Activated T-cell treated with anti-CD3 and anti-CD28 coated beads for 1 hour (primary cell): Measurements from ENCODE around the gene CDH4.

Source experiments
- DNase-seq: peaks from one replicate; pipeline ENCODE4 v3.0.0-alpha.2; 2020; ENCODE audit warnings: low read depth

CDH4 gene

DNA sequence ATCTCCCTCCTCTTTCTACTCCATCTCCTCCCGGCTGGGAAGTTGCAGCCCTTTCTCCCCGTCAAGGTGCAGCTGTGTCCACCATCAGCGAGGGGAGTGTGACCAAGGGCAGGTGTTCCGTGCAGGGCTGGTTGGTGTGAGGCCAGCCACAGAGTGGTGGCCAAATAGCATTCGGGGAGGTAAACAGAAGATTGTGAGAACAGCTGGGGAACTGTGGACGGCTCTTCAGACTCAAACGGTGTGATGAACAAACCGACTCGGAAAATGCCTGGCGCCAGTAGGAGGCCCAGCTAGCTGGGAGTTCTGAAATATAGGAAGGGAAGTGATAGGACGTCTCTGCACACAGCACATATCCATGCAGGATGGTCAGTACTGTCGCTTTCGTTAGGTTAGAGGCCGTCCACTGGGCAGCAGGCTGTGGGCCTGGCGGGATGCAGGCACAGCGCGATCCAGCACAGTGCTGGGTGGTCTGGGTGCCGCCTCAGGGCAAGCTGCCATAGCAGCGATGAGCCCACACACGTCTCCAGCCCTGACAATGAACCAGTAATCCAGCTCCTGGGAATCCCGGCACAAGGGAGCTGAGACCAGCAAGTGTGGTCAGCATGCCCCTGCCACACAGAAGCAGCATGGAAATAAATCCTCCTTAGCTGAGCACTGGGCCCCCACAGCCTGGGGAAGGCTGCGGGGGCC, 555.6 kb downstream of the CDH4 start:
- no peak for DNase-seq

DNA sequence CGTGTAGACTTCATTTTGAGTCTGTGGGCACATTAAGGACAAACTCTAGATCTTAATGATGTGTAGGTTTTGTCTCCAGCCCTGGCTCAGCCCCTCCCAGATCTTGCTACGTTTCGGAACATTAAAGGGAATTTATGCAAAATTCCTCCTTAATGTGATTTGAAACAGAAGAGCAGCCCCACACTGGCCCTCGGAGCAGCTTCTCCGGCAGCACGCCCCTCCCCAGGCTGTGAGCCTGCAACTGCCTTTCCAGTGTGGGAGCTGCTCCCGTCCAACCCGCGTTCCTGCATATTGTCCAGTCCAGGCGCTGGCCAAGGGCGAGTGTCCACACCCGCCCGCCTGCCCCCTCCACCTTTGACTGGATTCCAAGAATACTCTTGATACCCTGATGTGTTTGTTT, 556.4 kb downstream of the CDH4 start:
- no peak for DNase-seq

GRCh38 chr20:61809006-61809770, 557.1 kb downstream of the CDH4 start:
- DNase-seq, result no peak

- DNase-seq, result no peak
Measured at GRCh38 chr20:61810066-61810737, 558.1 kb downstream of the CDH4 start.

DNA sequence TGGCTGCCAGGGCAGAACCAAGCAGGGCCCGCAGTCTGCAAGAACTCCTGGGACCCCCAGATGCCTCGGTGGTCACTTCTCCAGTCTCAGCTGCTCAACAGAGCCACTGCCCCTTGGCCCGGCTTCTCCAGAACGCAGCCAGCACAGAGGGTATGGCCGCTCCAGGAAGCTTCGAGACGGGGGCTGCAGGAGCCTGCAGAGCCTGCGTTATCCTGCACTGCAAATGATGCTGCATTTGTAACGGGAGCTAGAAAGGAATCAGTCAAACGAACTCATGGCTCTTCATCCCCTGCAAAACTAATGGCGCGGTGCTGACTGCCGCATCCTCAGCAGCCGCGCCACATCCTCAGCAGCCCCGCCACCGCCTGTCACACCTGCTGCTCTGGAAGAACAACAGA, 558.7 kb downstream of the CDH4 start:
- no peak for DNase-seq

- no peak for DNase-seq
Measured at GRCh38 chr20:61811166-61811565, 559.1 kb downstream of the CDH4 start.

- no peak for DNase-seq
Measured at GRCh38 chr20:61812121-61812844, 560.2 kb downstream of the CDH4 start.

DNA sequence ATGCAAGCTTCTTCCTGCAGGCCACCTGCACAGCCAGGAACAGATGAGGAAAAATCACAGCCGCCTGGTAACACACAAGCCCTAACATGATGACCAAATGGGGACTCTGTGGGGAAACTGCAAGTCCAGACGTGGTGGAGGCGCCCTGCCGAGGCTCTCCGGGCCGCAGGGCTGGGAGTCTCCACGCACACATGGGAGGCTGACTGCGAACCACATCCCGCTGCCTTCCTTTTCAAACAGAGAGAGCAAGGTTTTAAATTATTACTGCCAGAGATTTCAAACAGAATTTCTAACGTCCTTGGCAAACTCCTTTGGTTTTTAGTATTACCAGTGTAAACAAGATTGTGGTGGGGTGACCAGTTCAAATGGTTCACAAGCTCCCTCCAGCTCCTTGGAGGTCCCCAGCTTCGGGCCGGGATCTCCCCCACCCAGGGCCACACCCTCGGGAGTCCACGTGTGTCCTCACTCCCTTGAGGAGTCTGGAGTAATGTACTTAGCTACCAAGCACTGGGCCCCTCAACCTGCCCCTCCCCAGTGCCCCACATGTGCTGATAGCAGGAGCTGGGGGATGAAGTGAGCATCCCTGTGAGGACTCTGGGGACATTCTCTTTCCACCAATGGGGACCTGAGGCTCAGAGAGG, 560.9 kb downstream of the CDH4 start:
- no peak for DNase-seq

- DNase-seq, result no peak
Measured at GRCh38 chr20:61813791-61814190, 561.7 kb downstream of the CDH4 start.

DNA sequence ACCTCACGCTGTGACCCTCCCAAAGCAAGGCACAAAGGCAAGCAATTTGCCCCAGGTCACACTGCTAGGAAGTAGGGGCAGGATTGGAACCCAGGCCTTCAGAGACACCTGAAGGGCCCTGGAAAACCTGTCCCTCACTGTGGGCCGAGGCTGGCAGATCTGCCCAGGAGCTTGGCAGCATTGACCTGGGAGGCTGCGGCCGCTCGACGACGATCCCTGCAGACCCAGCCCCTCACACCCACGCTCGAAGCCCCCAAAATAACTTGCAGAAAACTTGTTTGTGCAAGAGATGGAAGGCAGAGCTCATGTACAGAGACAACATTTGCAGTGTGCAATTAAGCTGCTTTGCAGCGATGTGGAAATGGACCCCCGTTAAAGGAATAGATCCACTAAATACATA, 562.2 kb downstream of the CDH4 start:
- DNase-seq, result no peak

DNA sequence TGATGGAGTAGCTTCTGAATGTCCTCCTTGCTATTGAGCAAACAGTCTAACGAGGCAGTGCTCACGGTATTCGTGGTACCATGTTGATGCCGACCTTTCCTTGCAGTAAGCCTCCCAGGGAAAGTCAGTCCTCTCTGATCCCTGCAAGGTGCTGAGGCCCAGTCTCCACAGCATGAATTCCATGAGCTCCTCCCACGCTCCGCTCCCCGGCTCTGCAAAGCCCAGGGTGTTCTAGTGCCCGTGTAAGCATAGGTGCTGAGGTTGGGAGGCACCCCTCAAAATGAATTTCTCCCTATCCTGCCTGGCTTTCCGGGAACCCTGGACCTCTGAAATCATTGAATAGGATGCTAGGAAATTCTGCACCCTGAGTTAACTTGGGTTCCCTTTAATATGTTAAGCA, 562.7 kb downstream of the CDH4 start:
- no peak for DNase-seq

- DNase-seq, result no peak
Measured at GRCh38 chr20:61815176-61815575, 563.1 kb downstream of the CDH4 start.

DNA sequence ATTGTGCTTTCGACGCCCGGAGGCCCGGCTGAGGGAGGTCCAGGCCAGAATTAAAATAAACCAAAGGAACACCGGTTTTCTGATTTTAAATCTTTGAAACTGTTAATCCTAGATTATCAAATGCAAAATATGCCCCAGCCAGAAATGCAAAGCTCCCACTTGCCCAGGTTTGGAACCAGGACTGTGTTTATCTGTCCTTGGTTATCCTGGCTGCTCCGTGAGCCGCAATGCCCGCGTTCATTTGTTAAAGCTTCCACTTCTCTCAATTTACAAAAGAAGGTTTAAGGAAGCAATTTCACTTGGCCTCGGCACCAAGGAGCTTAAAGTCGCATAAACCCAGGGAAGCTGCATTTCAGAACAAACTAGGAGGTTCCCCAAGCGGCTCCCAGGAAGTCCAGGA, 563.6 kb downstream of the CDH4 start:
- no peak for DNase-seq

GRCh38 chr20:61816606-61817460, 564.8 kb downstream of the CDH4 start:
- no peak for DNase-seq

DNA sequence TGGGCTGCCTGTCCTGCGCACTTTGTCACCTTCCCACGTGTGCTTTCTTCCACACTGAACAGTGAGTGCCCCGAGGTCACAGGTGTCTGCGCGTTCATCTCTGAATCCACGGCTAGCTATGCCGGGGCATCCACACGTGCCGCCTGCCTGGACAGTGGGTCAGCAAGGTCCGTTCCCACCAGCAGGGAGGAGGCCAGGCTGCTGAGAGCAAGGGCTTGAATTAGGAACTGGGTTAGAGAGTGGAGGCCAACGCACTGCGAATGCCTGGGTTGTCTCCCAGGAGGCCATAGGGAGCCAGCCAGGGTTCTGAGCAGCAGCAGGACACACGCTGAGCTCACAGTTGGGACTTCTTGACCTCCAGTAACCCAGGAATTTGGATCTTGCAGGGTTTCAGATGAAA, 565.5 kb downstream of the CDH4 start:
- DNase-seq, result no peak

DNA sequence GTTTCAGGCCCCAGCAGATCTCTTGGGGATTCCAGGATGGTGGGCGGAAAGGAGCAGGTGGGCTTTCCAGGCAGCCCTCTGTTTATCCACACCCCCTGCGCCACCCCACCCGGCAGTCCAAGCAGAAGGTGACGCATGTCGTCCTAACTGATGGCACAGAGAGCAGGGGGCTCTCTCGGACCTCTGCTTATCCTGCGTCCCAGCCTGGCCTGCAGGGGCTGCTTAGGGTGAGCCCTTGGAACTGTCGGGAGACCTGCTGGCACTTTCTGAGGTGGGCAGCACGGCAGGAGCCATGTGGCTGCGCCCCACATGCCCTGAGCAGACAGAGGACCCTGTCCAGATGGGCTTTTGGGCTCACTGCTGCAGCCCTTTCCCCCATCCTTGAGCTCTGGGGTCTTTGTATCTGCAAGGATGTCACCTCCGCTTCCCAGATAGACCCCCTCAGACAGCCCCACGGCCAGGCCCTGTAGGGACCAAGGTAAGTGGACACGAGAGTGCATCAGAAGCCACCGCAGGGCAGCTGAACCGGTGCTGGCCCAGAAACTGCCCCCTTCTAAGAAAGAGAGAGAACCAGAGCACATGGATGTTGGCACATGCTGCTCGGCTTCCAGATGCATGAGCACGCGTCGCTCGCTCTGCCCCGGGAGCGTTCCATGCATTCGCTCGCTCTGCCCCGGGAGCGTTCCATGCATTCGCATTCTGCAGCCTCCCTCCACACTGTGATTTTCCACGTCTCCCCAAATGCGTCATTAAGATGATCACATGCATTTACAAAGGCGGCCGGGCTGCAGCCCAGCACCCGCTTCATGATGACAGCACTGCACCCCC, 566.9 kb downstream of the CDH4 start:
- no peak for DNase-seq

DNA sequence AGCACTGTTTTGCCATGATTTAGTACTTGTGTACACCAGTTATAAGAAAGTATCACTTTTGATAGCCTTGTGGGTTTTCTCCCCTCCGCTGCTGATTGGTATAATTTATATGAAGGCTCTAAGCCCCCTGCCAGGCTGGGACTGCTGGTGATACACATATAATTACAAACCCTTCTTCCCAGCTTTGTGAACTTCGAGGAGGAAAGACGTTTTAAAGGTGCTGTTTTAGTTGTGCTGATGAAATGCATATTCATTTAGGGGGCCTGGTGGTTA, 567.4 kb downstream of the CDH4 start:
- no peak for DNase-seq

GRCh38 chr20:61819921-61820825, 568.1 kb downstream of the CDH4 start:
- no peak for DNase-seq

GRCh38 chr20:61821735-61822134, 569.7 kb downstream of the CDH4 start:
- no peak for DNase-seq
